GM21360 (cell line): Measurements from ENCODE around the gene PLN.

ENCODE experiments used
- ATAC-seq: cut with Tn5 transposase; IDR thresholded peaks from one replicate; pipeline ENCODE4 v1.9.1; 2021; ENCODE audit warnings: mild to moderate bottlenecking, moderate library complexity; ENCODE audit not compliant: unreplicated experiment

PLN gene

DNA sequence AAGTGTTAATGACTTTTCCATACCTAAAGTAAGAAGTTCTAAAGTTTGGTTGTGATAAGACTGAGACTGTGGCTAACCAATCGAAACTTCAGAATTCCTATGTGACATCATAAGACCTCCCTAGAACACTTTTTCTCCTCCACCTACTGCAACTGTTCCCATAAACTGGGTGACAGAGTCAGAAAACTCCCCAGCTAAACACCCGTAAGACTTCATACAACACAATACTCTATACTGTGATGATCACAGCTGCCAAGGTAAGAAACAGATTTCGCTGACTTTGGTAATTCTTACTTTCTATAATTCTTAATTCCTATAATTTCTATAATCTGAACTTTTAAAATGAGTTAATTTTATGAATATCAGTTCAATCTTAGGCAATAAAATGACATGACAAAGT, at the start of gene PLN:
Gene PLN, plus strand, starts transcription at position 161 of the 400 bp plus-strand sequence. CDS start 10,626 bp downstream, outside the sequence.
- no peak for ATAC-seq

DNA sequence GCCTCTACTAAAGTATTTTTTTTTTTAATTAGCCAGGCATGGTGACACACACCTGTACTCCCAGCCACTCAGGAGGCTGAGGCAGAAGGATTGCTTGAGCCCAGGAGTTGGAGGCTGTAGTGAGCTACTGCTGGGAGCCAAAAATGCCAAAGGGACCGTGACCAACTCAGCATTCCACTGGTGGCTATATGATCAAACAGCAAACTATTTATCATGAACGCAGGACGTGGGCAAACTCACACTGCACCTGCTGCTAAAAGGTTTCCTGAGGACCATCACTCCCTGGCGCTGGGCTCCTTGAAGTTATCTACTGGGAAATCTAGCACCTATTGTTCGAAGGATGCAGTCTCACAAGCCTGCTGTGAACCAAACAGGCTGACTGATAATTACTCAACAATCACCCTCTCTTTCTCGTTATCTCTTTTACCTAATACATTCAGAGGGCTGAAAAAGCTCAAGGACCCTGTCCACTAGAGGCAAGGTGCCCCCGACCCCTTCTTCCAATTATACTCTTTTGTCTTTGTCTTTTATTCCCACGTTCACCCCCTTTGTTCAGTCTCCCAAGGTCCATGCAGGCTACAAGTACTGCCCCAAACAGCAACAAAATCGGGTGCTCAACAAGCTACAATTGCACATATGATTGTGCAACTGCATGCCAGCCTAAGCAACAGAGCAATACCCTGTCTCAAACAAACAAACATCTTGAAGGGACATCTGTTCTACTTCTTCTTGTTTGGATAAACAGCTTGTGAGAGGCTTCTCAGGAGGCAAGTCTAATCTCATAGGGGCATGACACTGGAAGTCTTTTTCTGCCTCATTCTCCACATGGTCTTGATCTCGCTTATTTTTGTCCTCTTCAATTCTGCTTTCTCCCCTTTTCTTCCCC, 47.7 kb upstream of the PLN start:
- ATAC-seq = no peak

- ATAC-seq = no peak
These were observed 47.0 kb upstream of the PLN start for GRCh38 chr6:118501099-118501498.

GRCh38 chr6:118501765-118502164, 46.3 kb upstream of the PLN start:
- no peak for ATAC-seq

DNA sequence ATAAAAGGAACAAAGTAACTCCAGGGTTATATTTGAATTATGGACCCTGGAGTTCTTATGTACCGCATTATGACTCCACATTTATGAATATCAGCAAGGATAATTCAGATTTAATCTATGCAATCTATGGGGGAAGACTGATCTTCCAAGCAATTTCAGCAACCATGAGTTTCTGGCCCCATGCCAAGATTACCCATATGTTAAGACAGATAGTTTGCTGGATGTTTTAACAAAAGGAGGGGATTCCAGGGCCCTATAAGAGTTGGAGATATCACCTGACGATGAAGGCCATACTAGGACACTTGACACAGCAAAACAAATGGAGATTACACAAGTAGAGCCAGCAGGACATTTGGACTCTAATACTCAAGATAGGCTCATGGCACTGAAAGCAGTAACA, 45.9 kb upstream of the PLN start:
- ATAC-seq = no peak

GRCh38 chr6:118504611-118505010, 43.5 kb upstream of the PLN start:
- no peak for ATAC-seq

DNA sequence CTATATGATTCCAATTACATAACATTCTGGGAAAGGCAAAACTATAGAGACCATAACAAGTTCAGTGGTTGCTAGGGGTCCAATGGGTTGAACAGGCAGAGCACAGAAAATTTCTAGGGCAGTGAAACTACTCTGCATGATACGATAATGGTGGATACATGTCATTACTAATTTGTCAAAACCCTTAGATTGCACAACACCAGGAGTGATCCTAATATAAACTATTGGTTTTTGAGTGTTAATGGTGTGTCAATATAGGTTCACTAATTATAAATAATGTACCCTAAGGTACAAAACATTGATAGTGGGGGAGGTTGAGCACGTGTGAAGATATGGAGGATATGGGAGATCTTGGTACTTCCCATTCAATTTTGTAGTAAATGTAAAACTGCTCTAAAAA, 42.4 kb upstream of the PLN start:
- no peak for ATAC-seq

- ATAC-seq = no peak
These were observed 41.9 kb upstream of the PLN start for GRCh38 chr6:118506071-118506638.

- no peak for ATAC-seq
These were observed 40.5 kb upstream of the PLN start for GRCh38 chr6:118507636-118508035.

DNA sequence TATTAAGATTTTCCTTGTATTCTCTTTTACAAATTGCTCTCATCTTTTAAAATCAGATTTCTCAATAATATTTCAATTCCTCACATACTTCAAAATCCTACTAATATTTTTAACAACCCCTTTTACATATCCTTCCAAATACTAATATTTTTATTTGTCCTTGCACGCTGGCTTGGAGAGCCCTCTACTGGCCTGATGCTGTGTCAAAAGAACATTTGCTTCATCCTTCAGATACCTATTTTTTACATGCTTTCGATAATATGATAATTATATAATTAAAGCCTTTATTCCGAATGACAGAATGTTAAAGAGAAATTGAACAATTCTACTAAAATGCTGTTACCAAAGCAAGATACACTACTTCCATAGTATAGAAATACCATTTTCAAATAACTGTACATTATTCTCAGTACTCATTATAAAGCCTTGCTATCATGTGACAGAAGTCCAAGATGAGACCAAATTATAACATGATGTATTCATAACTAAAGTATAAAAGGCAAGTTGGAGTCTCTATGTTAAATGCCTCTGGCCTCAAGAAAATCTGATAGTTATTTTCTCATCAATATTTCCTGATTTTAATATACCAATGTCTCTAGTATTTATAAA, 39.0 kb upstream of the PLN start:
- no peak for ATAC-seq

GRCh38 chr6:118511930-118512715, 36.0 kb upstream of the PLN start:
- no peak for ATAC-seq

- no peak for ATAC-seq
These were observed 33.4 kb upstream of the PLN start for GRCh38 chr6:118514689-118515088.

DNA sequence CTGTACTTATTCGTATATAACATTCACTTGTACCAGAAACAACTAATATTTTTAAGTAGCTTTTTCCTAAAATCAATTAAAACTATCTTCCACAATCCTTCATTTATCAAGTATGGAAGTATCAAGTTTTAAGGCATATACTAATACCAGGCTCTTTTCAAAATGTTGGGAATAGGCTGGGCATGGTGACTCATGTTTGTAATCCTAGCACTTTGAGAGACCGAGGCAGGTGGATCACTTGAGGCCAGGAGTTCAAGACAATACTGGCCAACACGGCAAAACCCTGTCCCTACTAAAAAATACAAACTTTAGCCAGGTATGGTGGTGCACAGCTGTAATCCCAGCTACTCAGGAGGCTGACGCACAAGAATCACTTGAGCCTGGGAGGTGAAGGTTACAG, 25.7 kb upstream of the PLN start:
- ATAC-seq = no peak

DNA sequence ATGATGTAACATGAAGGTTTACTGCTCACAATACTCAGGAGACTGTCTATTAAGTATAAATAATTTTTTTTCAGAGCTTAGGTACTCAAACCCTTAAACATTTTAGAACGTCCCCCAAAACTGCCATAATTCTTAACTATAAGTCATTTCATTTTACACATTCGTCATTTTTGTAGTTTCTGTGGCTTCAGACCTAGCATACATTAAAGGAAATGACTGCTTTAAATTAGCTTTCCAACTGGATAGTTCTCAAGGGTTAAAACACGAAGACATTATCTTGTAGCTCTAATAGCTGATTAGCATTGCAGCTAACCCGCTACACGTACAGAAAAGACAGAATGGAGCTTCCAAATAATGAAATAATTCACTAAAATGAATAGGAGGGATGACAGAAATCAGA, 24.9 kb upstream of the PLN start:
- no peak for ATAC-seq

DNA sequence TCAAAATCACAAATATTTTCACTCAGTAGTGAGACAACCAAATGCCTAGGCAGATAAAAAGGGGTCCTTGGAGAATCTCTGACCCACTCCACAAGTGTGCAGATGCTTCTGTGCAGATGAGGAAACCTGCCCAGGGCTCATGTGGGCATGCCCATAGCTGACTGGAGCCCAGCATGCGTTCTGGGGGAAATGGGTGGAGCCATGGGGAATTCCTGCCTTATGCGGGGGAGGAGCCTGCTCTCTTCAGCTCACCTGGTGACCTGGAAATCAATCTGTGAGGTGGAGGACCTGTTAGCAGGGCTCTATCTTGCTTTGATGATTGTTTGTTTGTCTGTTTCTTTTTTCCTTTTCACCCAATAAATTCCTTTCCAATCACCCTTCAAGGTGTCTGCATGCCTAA, 23.4 kb upstream of the PLN start:
- no peak for ATAC-seq

GRCh38 chr6:118525913-118526780, 21.9 kb upstream of the PLN start:
- no peak for ATAC-seq

DNA sequence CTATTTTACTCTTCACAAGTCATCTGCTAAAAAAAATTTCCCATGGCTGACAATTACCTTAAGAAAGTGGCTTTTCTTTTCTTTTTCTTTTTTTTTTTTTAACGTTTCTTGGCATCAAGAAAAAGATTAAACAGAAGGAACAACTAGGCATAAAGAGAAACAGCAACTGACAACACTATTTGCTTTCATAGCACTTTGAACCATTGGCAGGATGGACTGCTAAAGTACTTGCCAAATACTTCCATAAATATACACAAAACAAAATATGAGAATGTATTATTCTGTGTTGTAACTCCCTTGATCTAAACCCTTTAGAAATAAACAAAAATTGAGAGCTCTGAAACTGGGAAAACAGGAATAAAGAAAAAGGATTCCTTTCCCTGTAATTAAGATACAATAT, 20.0 kb upstream of the PLN start:
- ATAC-seq = no peak

DNA sequence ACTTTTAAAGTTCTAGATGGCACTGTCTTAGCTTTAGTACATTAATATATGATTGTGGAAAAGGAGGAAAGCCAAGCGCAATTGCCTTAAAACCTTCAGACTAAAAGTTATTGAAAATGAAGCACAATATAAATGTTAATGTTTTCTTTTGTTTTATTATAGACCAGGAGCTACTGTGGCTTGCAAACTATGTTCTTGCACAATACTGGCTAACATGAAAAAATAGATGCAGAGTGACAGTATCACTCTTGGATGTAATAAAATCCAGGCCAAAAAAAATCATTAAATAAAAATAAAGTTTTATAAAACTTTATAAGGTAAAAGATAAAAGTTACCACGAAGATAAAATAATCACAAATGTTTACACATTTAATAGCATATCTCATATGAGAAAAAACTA, 18.3 kb upstream of the PLN start:
- ATAC-seq = no peak

- no peak for ATAC-seq
These were observed 17.2 kb upstream of the PLN start for GRCh38 chr6:118530942-118531341.

DNA sequence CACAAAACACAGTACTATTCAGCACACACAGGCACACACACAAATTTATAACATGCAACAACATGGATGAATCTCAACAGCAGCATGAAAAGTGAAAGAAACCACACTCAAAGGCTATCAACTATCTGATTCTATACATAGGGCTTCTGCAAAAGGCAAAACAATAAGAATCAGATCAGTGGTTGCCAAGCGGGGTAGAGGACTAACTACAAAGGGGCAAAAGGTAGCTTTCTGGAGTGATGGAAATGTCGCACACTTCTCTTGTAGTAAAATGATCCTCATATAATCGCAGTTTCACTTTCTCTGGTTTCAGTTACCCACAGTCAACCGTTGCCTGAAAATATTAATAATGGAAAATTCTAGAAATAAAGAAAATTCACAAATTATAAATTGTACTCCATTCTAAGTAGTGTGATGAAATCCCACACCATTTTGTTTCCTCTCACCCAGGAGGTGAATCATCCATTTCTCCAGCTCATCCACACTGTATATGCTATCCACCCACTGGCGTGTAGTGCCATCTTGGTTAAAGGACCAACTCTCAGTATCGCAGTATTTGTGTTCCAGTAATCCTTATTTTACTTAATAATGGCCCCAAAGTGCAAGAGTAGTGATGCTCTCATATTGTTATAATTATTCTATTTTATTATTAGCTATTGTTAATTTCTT, 12.8 kb upstream of the PLN start:
- no peak for ATAC-seq
